H1 (cell line): ENCODE results near the gene LCAT. TPM values are rescaled to one million over a fixed set of nuclear protein-coding genes. Genes with fewer than 3 reads are reported as not detected.

Experiments
- CTCF ChIA-PET: fragments of 300-600 bp; sonication (Branson Sonifier 250); formaldehyde crosslinking; loops from one replicate; lab custom pipeline; 2021; ENCODE audit not compliant: partially characterized antibody; lab: Charles Lee
- POLR2A ChIA-PET: fragments of 300-600 bp; sonication (Branson Sonifier 250); formaldehyde crosslinking; loops from one replicate; lab custom pipeline; 2021; ENCODE audit warnings: inconsistent platforms; ENCODE audit not compliant: partially characterized antibody; lab: Charles Lee
- DNase-seq, 2 experiments: peaks; one replicate each; pipeline versions ENCODE4 v3.0.0 to v3.0.0-alpha.2; 2010 to 2022; ENCODE audit warnings: low spot score in 2 of 2, low read depth in 1 of 2, mixed read lengths in 1 of 2
- FAIRE-seq: peaks from 2 replicates; lab custom pipeline; 2011; peaks lifted over from hg19 to GRCh38; lab: Jason Lieb, UNC
- H2AFZ ChIP-seq: 2 replicates; pipeline ENCODE4 v1.8.1; 2012; ENCODE audit warnings: low read length, inconsistent platforms
- H2AK5ac ChIP-seq: 2 replicates; pipeline ENCODE4 v1.6.1; 2013; ENCODE audit warnings: low read depth, low read length
- H2BK120ac ChIP-seq: replicated peaks from 2 replicates; pipeline ENCODE3; 2013; ENCODE audit warnings: low read depth, low read length, inconsistent platforms
- H2BK12ac ChIP-seq: 2 replicates; pipeline ENCODE4 v1.6.1; 2013; ENCODE audit warnings: low read depth, low read length
- H2BK15ac ChIP-seq: 2 replicates; pipeline ENCODE4 v1.6.1; 2013; ENCODE audit warnings: low read length
- H2BK20ac ChIP-seq: 2 replicates; pipeline ENCODE4 v1.6.1; 2013; ENCODE audit warnings: low read length
- H2BK5ac ChIP-seq: 2 replicates; pipeline ENCODE4 v1.6.1; 2013; ENCODE audit warnings: low read depth, low read length
- H3K14ac ChIP-seq: 2 replicates; pipeline ENCODE4 v1.6.1; 2013; ENCODE audit warnings: inconsistent platforms; ENCODE audit not compliant: insufficient read length
- H3K18ac ChIP-seq: 2 replicates; pipeline ENCODE4 v1.6.1; 2013; ENCODE audit warnings: low read length; ENCODE audit errors: extremely low read depth
- H3K23ac ChIP-seq: 2 replicates; pipeline ENCODE4 v1.6.1; 2013; ENCODE audit warnings: inconsistent platforms; ENCODE audit not compliant: insufficient read length
- H3K23me2 ChIP-seq: 2 replicates; pipeline ENCODE4 v1.6.1; 2013; ENCODE audit warnings: low read depth, low read length
- H3K27ac ChIP-seq: 2 replicates; pipeline ENCODE4 v1.6.1; 2011; ENCODE audit warnings: low read depth, low read length, inconsistent platforms
- H3K27me3 ChIP-seq, 4 experiments: replicated peaks in 1 of 4; 1 replicate in 1 of 4; 2 replicates in 3 of 4; pipeline versions ENCODE4 v1.6.1 to v1.8.1; 2011 to 2013; ENCODE audit warnings: low read length in 3 of 4, mild to moderate bottlenecking in 3 of 4, inconsistent platforms in 2 of 4, mixed read lengths in 2 of 4, moderate library complexity in 1 of 4; ENCODE audit not compliant: control insufficient read depth in 3 of 4, insufficient read depth in 3 of 4; ENCODE audit errors: extremely low read depth in 1 of 4
- H3K36me3 ChIP-seq, 4 experiments: 2 replicates each; pipeline versions ENCODE4 v1.6.1 to v1.8.1; 2011 to 2013; ENCODE audit warnings: mild to moderate bottlenecking in 4 of 4, low read length in 3 of 4, moderate library complexity in 2 of 4, control low read depth in 1 of 4, inconsistent platforms in 1 of 4; ENCODE audit not compliant: insufficient read depth in 4 of 4, control insufficient read depth in 2 of 4
- H3K4ac ChIP-seq: replicated peaks from 2 replicates; pipeline ENCODE3; 2013; ENCODE audit warnings: low read length, low read depth, mixed read lengths, inconsistent platforms; ENCODE audit not compliant: insufficient read length
- H3K4me1 ChIP-seq, 4 experiments: replicated peaks in 1 of 4; 1 replicate in 1 of 4; 2 replicates in 3 of 4; pipeline versions ENCODE4 v1.6.1 to v1.8.1; 2011 to 2013; ENCODE audit warnings: low read length in 3 of 4, inconsistent platforms in 2 of 4, mixed read lengths in 1 of 4; ENCODE audit not compliant: insufficient read depth in 4 of 4, control insufficient read depth in 3 of 4
- H3K4me2 ChIP-seq, 2 experiments: 2 replicates each; pipeline versions ENCODE4 v1.6.1 to v1.8.1; 2011 to 2013; ENCODE audit warnings: low read depth in 2 of 2, low read length in 2 of 2, control low read depth in 1 of 2, inconsistent platforms in 1 of 2, mild to moderate bottlenecking in 1 of 2; ENCODE audit not compliant: insufficient read depth in 1 of 2
- H3K4me3 ChIP-seq, 4 experiments: fragments of 200-600, 300-600 bp in 1 of 4; sonication (generic), shearing (Covaris generic), sonication (Bioruptor Twin) in 1 of 4; 2 replicates each; pipeline versions ENCODE4 v1.5.1 to v1.8.1; 2011 to 2016; ENCODE audit warnings: low read length in 4 of 4, low read depth in 3 of 4, control low read depth in 2 of 4, inconsistent platforms in 2 of 4, mild to moderate bottlenecking in 2 of 4, mixed read lengths in 1 of 4, moderate library complexity in 1 of 4; ENCODE audit not compliant: insufficient read depth in 2 of 4; ENCODE audit errors: extremely low read depth in 1 of 4
- H3K56ac ChIP-seq: replicated peaks from 2 replicates; pipeline ENCODE3; 2013; ENCODE audit warnings: low read depth, mild to moderate bottlenecking, mixed read lengths, low read length, inconsistent platforms; ENCODE audit not compliant: insufficient read length
- H3K79me1 ChIP-seq: 2 replicates; pipeline ENCODE4 v1.6.1; 2013; ENCODE audit warnings: low read depth, low read length, control low read depth
- H3K79me2 ChIP-seq, 2 experiments: 2 replicates each; pipeline versions ENCODE4 v1.6.1 to v1.8.1; 2012 to 2013; ENCODE audit warnings: low read length in 2 of 2, mild to moderate bottlenecking in 2 of 2, inconsistent platforms in 1 of 2; ENCODE audit not compliant: insufficient read depth in 2 of 2, control insufficient read depth in 1 of 2
- H3K9ac ChIP-seq, 4 experiments: replicated peaks in 1 of 4; 1 replicate in 1 of 4; 2 replicates in 3 of 4; pipeline versions ENCODE4 v1.6.1 to v1.8.1; 2011 to 2013; ENCODE audit warnings: low read depth in 3 of 4, low read length in 3 of 4, control low read depth in 2 of 4, mild to moderate bottlenecking in 2 of 4, moderate library complexity in 2 of 4, inconsistent platforms in 1 of 4; ENCODE audit errors: extremely low read depth in 1 of 4
- H3K9me3 ChIP-seq, 2 experiments: 2 replicates each; pipeline versions ENCODE4 v1.6.1 to v1.8.1; 2012 to 2013; ENCODE audit warnings: mild to moderate bottlenecking in 2 of 2, moderate library complexity in 2 of 2, control low read depth in 1 of 2, inconsistent platforms in 1 of 2, low read depth in 1 of 2, low read length in 1 of 2, mixed read lengths in 1 of 2; ENCODE audit not compliant: insufficient read depth in 2 of 2
- H4K20me1 ChIP-seq, 2 experiments: replicated peaks in 1 of 2; 2 replicates each; pipeline versions ENCODE3 to v1.8.1; 2011 to 2013; ENCODE audit warnings: inconsistent platforms in 2 of 2, low read length in 2 of 2, mild to moderate bottlenecking in 1 of 2; ENCODE audit not compliant: insufficient read depth in 2 of 2, control insufficient read depth in 1 of 2
- H4K5ac ChIP-seq: 2 replicates; pipeline ENCODE4 v1.6.1; 2013; ENCODE audit warnings: low read length, low read depth, mixed read lengths, inconsistent platforms; ENCODE audit not compliant: insufficient read length
- H4K8ac ChIP-seq: 2 replicates; pipeline ENCODE4 v1.8.0; 2013; ENCODE audit warnings: mild to moderate bottlenecking, moderate library complexity, low read length, inconsistent platforms; ENCODE audit not compliant: insufficient read depth; ENCODE audit errors: extremely low read depth
- H4K91ac ChIP-seq: replicated peaks from 2 replicates; pipeline ENCODE3; 2013; ENCODE audit warnings: low read length, mixed read lengths, inconsistent platforms; ENCODE audit not compliant: insufficient read length
- CBX5 ChIP-seq: fragments of 300-800, 300-1000 bp; sonication (generic); IDR thresholded peaks from 2 replicates; pipeline ENCODE4 v1.7.1; 2016; ENCODE audit warnings: antibody characterized with exemption, low read length, low read depth
- CTCF ChIP-seq, 3 experiments: IDR thresholded peaks; 1 replicate in 2 of 3; 2 replicates in 1 of 3; pipeline versions ENCODE4 v1.5.1 to v1.6.1; 2011; ENCODE audit warnings: low read length in 3 of 3, mild to moderate bottlenecking in 3 of 3, inconsistent platforms in 2 of 3, low read depth in 1 of 3, moderate library complexity in 1 of 3; ENCODE audit not compliant: insufficient read depth in 1 of 3; ENCODE audit errors: control extremely low read depth in 1 of 3
- POLR2A ChIP-seq, 2 experiments: IDR thresholded peaks; 1 replicate in 1 of 2; 2 replicates in 1 of 2; pipeline ENCODE4 v1.6.1; 2011; ENCODE audit warnings: low read depth in 2 of 2, low read length in 2 of 2, mild to moderate bottlenecking in 2 of 2; ENCODE audit errors: control extremely low read depth in 1 of 2
- RFX5 ChIP-seq: IDR thresholded peaks from 2 replicates; pipeline ENCODE4 v1.6.1; 2011; ENCODE audit warnings: low read depth, low read length, improper control_type of control experiment, borderline replicate concordance
- WGBS, 2 experiments: shearing (Covaris generic) in 1 of 2; methylation state at CpG; one replicate each; pipeline versions ENCODE4 v1.1.6 to v1.1.7; 2013 to 2015; ENCODE audit warnings: low lambda C conversion rate in 2 of 2, mixed read lengths in 2 of 2, inconsistent platforms in 1 of 2, low coverage in 1 of 2, missing lambda C conversion rate in 1 of 2; ENCODE audit not compliant: insufficient replicate concordance in 2 of 2, insufficient coverage in 1 of 2, insufficient read length in 1 of 2; ENCODE audit errors: extremely low coverage in 1 of 2, missing lambda C conversion rate in 1 of 2; 5-methylcytosine and 5-hydroxymethylcytosine counted together
- polyA plus RNA-seq, 7 experiments: library from polyadenylated mRNA; depleted of rRNA in 3 of 7; stranded (reverse) in 5 of 7; unstranded in 2 of 7; fragments of >200 nt in 5 of 7; fragments of 200-250 nt in 2 of 7; gene quantifications; 1 replicate in 5 of 7; 2 replicates in 1 of 7; 4 replicates in 1 of 7; pipeline versions ENCODE4 v1.2.1 to v1.2.3, GENCODE V29; 2011 to 2013; ENCODE audit warnings: missing spikeins in 2 of 7, mixed read lengths in 2 of 7
- total RNA-seq: library from RNA; stranded (reverse); fragmentation: NEBNext Ultra II Directional; extraction: Animal tissue kit (Norgen Biotek cat#: 25700); gene quantifications from 2 replicates; pipeline ENCODE4 v1.2.1, GENCODE V29; 2021

The LCAT gene
- total and polyA plus RNA-seq, 2 of the 8 experiments (the other 6 are each of a cell fraction or from before 2014, with no cell fraction given) = 9.4 to 19.6 TPM

- 93% methylated on average over 25 of the region's 27 CpGs; no CpG with 5 or more reads in 1 of the 2 experiments for WGBS, 2 experiments
- H3K4me2 ChIP-seq = no peak overlapping the region
- no peak overlapping the region for H3K23ac ChIP-seq
- H3K56ac ChIP-seq = no peak overlapping the region
- no peak overlapping the region for H3K9ac ChIP-seq
- no peak overlapping the region for H2AK5ac ChIP-seq
- H4K5ac ChIP-seq = no peak overlapping the region
- H2BK120ac ChIP-seq = no peak overlapping the region
- no peak overlapping the region; the same call in 1 of the 2 replicates for H4K8ac ChIP-seq
- no peaks in the 10 kb centered on the region for H3K79me2 ChIP-seq
- H2BK15ac ChIP-seq = no peak overlapping the region
- POLR2A ChIA-PET = interaction anchor here (1.0 to 6.8 kb wide), 9 partner anchors 7 to 122 kb away, joined by 3 to 31 read pairs (median 3); partner anchors contain the start of genes CTRL, NRN1L and PSMB10
- H4K91ac ChIP-seq = no peak overlapping the region
- no peaks in the 10 kb centered on the region for H3K9me3 ChIP-seq
- no peak for DNase-seq
- no peak overlapping the region for H2BK12ac ChIP-seq
- peaks cover 3 to 30% (median 15%) of the 10 kb centered on the region in 4 experiments; a peak in 6 of 8 replicates for H3K36me3 ChIP-seq
- TF ChIP-seq POLR2A (IDR thresholded peaks at IDR 0.05; ENCODE audit: control extremely low read depth in 1 of 2, low read depth in 2 of 2, low read length in 2 of 2) = 0 out of 3 replicates have a peak, but pooled peaks of 1 of the 2 experiments have one; percentile 41
- TF ChIP-seq CTCF (IDR thresholded peaks at IDR 0.05; ENCODE audit: control extremely low read depth in 1 of 3, insufficient read depth in 1 of 3, low read depth in 1 of 3, low read length in 3 of 3) = peak in 1 of 3 experiments; percentile 52; a peak in 1 of 4 replicates
- TF ChIP-seq CBX5 = no peak
- TF ChIP-seq RFX5 = no peak
- TF ChIP-seq, all 59 proteins: peak for 2
- peaks cover 2% of the 10 kb centered on the region; the same call in 1 of the 2 replicates for H3K79me1 ChIP-seq
- H3K4ac ChIP-seq = no peak overlapping the region
- H2AFZ ChIP-seq = no peak overlapping the region
- no peak overlapping the region for H3K27ac ChIP-seq
- CTCF ChIA-PET = interaction anchor here (0.6 to 27.1 kb wide), 39 partner anchors 8 to 299 kb away, joined by 3 to 623 read pairs (median 5); partner anchors contain the start of genes CENPT, CTRL, EDC4 and NRN1L
- no peaks in the 10 kb centered on the region; a peak in 1 of 7 replicates for H3K4me1 ChIP-seq
- no peak overlapping the region for H3K18ac ChIP-seq
- H3K27me3 ChIP-seq = no peaks in the 10 kb centered on the region
- no peak overlapping the region for H2BK5ac ChIP-seq
- no peaks in the 10 kb centered on the region for H3K23me2 ChIP-seq
- no peak for FAIRE-seq
- no peak overlapping the region for H2BK20ac ChIP-seq
- no peak overlapping the region for H3K14ac ChIP-seq
- H3K4me3 ChIP-seq = no peak overlapping the region
- H4K20me1 ChIP-seq = peaks cover 15 to 36% of the 10 kb centered on the region in 2 experiments
Measured at GRCh38 chr16:67942510-67943255, 1.2 kb downstream of the LCAT start.
